KMS-11 (cell line): Measurements from ENCODE around the gene ATXN2.

Source experiments
- H2AFZ ChIP-seq: fragments of 200-600 bp; sonication (generic); 2 replicates; pipeline ENCODE4 v1.6.1; 2016; ENCODE audit warnings: antibody characterized with exemption, mixed run types, low read depth
- H3K27ac ChIP-seq: fragments of 200-600 bp; sonication (generic); 2 replicates; pipeline ENCODE4 v1.6.1; 2016; ENCODE audit warnings: mild to moderate bottlenecking, mixed run types
- H3K27me3 ChIP-seq: fragments of 200-600 bp; sonication (generic); 2 replicates; pipeline ENCODE4 v1.6.1; 2017; ENCODE audit warnings: mild to moderate bottlenecking, low read depth, mixed run types, moderate library complexity; ENCODE audit not compliant: insufficient read depth
- H3K36me3 ChIP-seq: fragments of 200-600 bp; sonication (generic); 2 replicates; pipeline ENCODE4 v1.6.1; 2017; ENCODE audit warnings: mild to moderate bottlenecking, mixed run types; ENCODE audit not compliant: insufficient read depth
- H3K4me1 ChIP-seq: fragments of 200-600 bp; sonication (generic); 2 replicates; pipeline ENCODE4 v1.6.1; 2016; ENCODE audit warnings: mild to moderate bottlenecking, low read depth, mixed run types; ENCODE audit not compliant: poor library complexity, severe bottlenecking
- H3K4me2 ChIP-seq: fragments of 200-600 bp; sonication (generic); 2 replicates; pipeline ENCODE4 v1.7.0; 2016; ENCODE audit warnings: mild to moderate bottlenecking, mixed run types
- H3K4me3 ChIP-seq: fragments of 200-600 bp; sonication (generic); IDR thresholded peaks from 2 replicates; pipeline ENCODE4 v1.6.1; 2017; ENCODE audit warnings: low read depth, low read length, mixed read lengths; ENCODE audit not compliant: insufficient read depth
- H3K79me2 ChIP-seq: fragments of 200-600 bp; sonication (generic); 2 replicates; pipeline ENCODE4 v1.6.1; 2016; ENCODE audit warnings: low read depth, mixed run types; ENCODE audit not compliant: insufficient read depth
- H3K9ac ChIP-seq: fragments of 200-600 bp; sonication (generic); 2 replicates; pipeline ENCODE4 v1.6.1; 2016; ENCODE audit warnings: mild to moderate bottlenecking, mixed run types
- H4K20me1 ChIP-seq: fragments of 200-600 bp; sonication (generic); 2 replicates; pipeline ENCODE4 v1.6.1; 2016; ENCODE audit warnings: mild to moderate bottlenecking, mixed run types; ENCODE audit not compliant: insufficient read depth
- TF ChIP-seq, protein P1 (sequence below): fragments of 200-600 bp; sonication (generic); conservative IDR thresholded peaks from 2 replicates; pipeline ENCODE4 v1.6.1; 2017; ENCODE audit warnings: low read depth, mild to moderate bottlenecking, antibody characterized with exemption, low read length, moderate library complexity, mixed read lengths

Gene ATXN2

DNA sequence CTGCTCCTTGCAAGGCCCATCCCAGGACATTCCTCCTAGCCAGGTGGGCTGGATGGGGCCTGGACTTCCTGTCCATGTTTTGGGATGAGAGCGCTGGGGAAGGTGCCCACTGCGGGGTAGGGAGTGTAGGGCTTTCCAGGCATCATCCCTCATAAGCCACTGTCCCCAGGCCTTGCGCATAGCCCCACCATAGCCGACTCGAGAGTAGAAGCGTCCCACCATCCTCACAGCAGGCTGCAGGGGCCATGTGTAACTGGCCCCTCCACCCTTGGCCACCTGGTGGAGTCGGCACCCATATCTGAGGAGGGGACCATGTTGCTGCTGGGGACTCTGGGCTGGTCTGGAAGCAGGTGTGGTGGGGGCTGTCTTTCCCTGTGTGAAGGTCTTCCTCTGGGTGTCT, 162.8 kb downstream of the ATXN2 start:
- H3K27me3 ChIP-seq: no peaks in the 10 kb centered on the region
- no peaks in the 10 kb centered on the region for H4K20me1 ChIP-seq
- peaks cover 100% of the 10 kb centered on the region for H3K4me1 ChIP-seq
- H2AFZ ChIP-seq: no peak overlapping the region
- no peak overlapping the region for H3K4me3 ChIP-seq
- H3K36me3 ChIP-seq: no peaks in the 10 kb centered on the region
- peak overlapping the region; percentile 59; the same call in 1 of the 2 replicates for H3K9ac ChIP-seq
- peaks cover 50% of the 10 kb centered on the region for H3K79me2 ChIP-seq
- TF ChIP-seq, protein P1, sequence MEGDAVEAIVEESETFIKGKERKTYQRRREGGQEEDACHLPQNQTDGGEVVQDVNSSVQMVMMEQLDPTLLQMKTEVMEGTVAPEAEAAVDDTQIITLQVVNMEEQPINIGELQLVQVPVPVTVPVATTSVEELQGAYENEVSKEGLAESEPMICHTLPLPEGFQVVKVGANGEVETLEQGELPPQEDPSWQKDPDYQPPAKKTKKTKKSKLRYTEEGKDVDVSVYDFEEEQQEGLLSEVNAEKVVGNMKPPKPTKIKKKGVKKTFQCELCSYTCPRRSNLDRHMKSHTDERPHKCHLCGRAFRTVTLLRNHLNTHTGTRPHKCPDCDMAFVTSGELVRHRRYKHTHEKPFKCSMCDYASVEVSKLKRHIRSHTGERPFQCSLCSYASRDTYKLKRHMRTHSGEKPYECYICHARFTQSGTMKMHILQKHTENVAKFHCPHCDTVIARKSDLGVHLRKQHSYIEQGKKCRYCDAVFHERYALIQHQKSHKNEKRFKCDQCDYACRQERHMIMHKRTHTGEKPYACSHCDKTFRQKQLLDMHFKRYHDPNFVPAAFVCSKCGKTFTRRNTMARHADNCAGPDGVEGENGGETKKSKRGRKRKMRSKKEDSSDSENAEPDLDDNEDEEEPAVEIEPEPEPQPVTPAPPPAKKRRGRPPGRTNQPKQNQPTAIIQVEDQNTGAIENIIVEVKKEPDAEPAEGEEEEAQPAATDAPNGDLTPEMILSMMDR: no peak
- peak overlapping the region; percentile 96 for H3K27ac ChIP-seq
- H3K4me2 ChIP-seq: peak overlapping the region; percentile 93; the same call in 1 of the 2 replicates

DNA sequence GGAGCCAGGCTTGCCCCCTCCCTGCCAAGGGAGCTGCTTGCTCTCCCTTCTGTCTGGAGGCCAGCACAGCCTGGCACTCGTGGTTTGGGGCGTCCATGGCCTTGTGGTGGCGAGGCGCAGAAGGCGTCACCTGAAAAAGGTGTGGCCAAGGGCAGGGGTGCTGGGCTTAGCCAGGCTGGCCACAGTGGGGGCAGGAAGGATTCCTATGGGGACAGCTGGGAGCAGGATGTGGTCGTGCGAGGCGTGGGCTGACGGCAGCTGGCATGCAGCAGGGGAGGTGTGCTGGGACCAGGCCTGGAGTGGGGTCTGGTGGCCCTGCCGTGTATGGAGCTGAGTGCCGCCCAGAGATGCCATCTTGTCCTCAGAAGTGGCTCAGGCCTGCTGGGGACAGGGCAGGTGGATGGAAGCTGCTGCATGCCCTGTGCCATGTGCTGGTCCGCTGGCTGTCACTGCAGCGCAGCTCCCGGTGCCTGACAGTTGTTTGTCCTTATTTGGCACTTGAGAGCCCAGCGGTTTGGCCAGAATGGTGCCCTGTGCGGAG, 163.4 kb downstream of the ATXN2 start:
- Histone ChIP-seq H3K4me2 (peak overlapping the region; percentile 93), H3K27me3 (no peaks in the 10 kb centered on the region), H3K36me3 (no peaks in the 10 kb centered on the region), H3K4me1 (peaks cover 99% of the 10 kb centered on the region), H3K27ac (peak overlapping the region; percentile 96), H3K4me3 (no peak overlapping the region), H3K9ac (peak overlapping the region; percentile 59; the same call in 1 of the 2 replicates), H2AFZ (no peak overlapping the region), H4K20me1 (no peaks in the 10 kb centered on the region), H3K79me2 (peaks cover 50% of the 10 kb centered on the region)
- TF ChIP-seq, protein P1: no peak

DNA sequence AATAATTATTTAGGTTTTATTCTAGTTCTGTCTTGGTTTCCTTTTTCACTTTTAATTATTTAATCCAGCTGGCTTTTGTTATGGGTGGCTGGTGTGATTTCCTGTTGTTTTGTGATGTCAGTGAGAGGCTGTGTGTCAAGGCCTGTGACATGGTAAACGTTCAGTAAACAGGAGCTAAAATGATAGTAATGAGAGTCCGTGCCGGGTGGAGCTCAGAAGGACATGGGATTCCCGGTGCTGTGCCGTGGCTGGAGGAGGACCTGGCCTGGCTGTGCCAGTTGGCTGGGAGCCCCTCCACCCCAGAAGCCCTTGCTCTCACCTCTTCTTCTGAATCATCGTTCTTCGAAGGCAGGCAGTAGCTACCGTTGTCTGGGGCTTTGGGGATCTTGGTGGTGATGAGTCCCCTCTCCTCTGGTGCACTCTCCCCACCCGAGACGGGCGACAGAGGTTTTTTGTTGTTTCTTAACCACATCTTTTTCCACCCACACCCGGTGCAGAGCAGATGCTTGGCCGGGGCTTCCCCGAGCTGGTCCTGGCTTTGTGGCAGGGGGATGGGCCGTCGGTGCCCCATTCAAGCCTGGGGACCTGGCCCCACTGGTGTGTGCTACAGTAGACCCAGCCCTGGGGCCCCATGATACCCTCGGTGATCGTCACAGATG, 164.3 kb downstream of the ATXN2 start:
- no peaks in the 10 kb centered on the region for H3K27me3 ChIP-seq
- H3K27ac ChIP-seq: peak overlapping the region; percentile 96
- peaks cover 99% of the 10 kb centered on the region for H3K4me1 ChIP-seq
- H3K4me3 ChIP-seq: no peak overlapping the region
- H3K9ac ChIP-seq: peak overlapping the region; percentile 59; the same call in 1 of the 2 replicates
- no peak overlapping the region for H2AFZ ChIP-seq
- peaks cover 52% of the 10 kb centered on the region for H3K79me2 ChIP-seq
- H4K20me1 ChIP-seq: no peaks in the 10 kb centered on the region
- H3K36me3 ChIP-seq: no peaks in the 10 kb centered on the region
- TF ChIP-seq, protein P1: no peak
- H3K4me2 ChIP-seq: peak overlapping the region; percentile 93

DNA sequence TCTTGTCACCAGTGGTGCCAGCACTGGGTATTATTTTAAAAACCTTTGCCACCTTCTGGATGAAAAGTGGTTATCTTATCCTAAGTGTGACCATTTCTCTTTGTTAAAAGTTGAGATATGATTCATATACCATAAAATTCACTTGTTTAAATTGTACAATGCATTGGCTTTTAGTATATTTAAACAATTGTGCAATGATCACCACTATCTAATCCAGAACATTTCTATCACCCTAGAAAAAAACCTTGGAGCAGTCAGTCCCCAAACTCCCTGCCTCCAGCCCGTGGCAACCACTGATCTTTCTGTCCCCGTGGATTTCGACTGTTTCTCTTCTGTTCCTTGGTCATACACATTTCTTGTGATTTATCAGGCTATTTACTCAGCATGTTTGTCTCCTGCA, 165.1 kb downstream of the ATXN2 start:
- Histone ChIP-seq H4K20me1 (no peaks in the 10 kb centered on the region), H3K27me3 (no peaks in the 10 kb centered on the region), H3K4me2 (peak overlapping the region; percentile 93), H3K79me2 (peaks cover 47% of the 10 kb centered on the region), H3K36me3 (no peaks in the 10 kb centered on the region), H2AFZ (no peak overlapping the region), H3K4me3 (no peak overlapping the region), H3K27ac (peak overlapping the region; percentile 96), H3K9ac (peak overlapping the region; percentile 59), H3K4me1 (peaks cover 98% of the 10 kb centered on the region)
- TF ChIP-seq, protein P1: no peak
